ENCODE data around the gene PTPRO. TPM values are rescaled to one million over a fixed set of nuclear protein-coding genes. Genes with fewer than 3 reads are reported as not detected.
A peak's percentile ranks its signal among the peaks of the same experiment; 100 is the strongest.

The PTPRO gene
- polyA plus RNA-seq, 2 of the 4 experiments (the other 2 are of a cell fraction): 0.04 TPM; not detected in 1

- H3K4me3 ChIP-seq: no peak overlapping the region
- CTCF ChIA-PET: interaction anchor here (1.2 kb wide), 1 partner anchor 300 kb away, joined by 3 read pairs; no protein-coding TSS in a partner anchor
- DNase-seq (ENCODE audit: low read depth in 1 of 2, low spot score in 1 of 2) (no peak), ATAC-seq (no peak), FAIRE-seq (no peak)
- H3K9me3 ChIP-seq: no peaks in the 10 kb centered on the region
- POLR2A ChIA-PET: no interaction called here
- H3K4me1 ChIP-seq: no peaks in the 10 kb centered on the region
- H3K4me2 ChIP-seq: no peak overlapping the region
- H3K27ac ChIP-seq: no peak overlapping the region
- 78% methylated on average over 5 of the region's 5 CpGs for WGBS (ENCODE audit: missing lambda C conversion rate)
- no peak for TF ChIP-seq SMC3 (IDR thresholded peaks at IDR 0.05)
- TF ChIP-seq HES2 (IDR thresholded peaks at IDR 0.05): no peak
- TF ChIP-seq ELK1 (IDR thresholded peaks at IDR 0.05; ENCODE audit: low read depth, low read length): no peak
- no peak for TF ChIP-seq PBX3 (IDR thresholded peaks at IDR 0.05)
Observed at GRCh38 chr12:15556411-15557102, 234.2 kb downstream of the PTPRO start.

- FAIRE-seq: peak; percentile 39
- no peak for ATAC-seq
- no peak for DNase-seq (ENCODE audit: low read depth in 1 of 2, low spot score in 1 of 2)
- TF ChIP-seq MAFK (IDR thresholded peaks at IDR 0.05; ENCODE audit: partially characterized antibody): peak; percentile 87
- TF ChIP-seq CBX2 (IDR thresholded peaks at IDR 0.05; ENCODE audit: borderline replicate concordance, low read depth): no peak
- POLR2A ChIA-PET: no interaction called here
- 38% methylated on average over 2 of the region's 2 CpGs for WGBS (ENCODE audit: missing lambda C conversion rate)
- CTCF ChIA-PET: interaction anchor here (0.7 to 1.4 kb wide), 4 partner anchors 27 to 657 kb away, joined by 3 to 4 read pairs (median 3); no protein-coding TSS in a partner anchor
- Histone ChIP-seq H3K4me1 (no peaks in the 10 kb centered on the region), H3K4me2 (no peak overlapping the region), H3K9me3 (no peaks in the 10 kb centered on the region), H3K4me3 (no peak overlapping the region), H3K27ac (no peak overlapping the region)
Observed at GRCh38 chr12:15558915-15559528, 236.7 kb downstream of the PTPRO start.

- DNase-seq (ENCODE audit: low read depth in 1 of 2, low spot score in 1 of 2) (no peak), ATAC-seq (no peak), FAIRE-seq (no peak)
- ChIA-PET POLR2A (no interaction called here), CTCF (interaction anchor here (1.2 kb wide), 1 partner anchor 29 kb away, joined by 3 read pairs; no protein-coding TSS in a partner anchor)
- H3K27ac ChIP-seq: no peak overlapping the region
- no peak overlapping the region for H3K4me2 ChIP-seq
- H3K9me3 ChIP-seq: no peaks in the 10 kb centered on the region
- no peak overlapping the region for H3K4me3 ChIP-seq
- no peak for TF ChIP-seq JUN (IDR thresholded peaks at IDR 0.05)
- WGBS (ENCODE audit: missing lambda C conversion rate): 79% methylated on average over 1 of the region's 1 CpG
- H3K4me1 ChIP-seq: no peaks in the 10 kb centered on the region
Observed at GRCh38 chr12:15561396-15561795, 239.1 kb downstream of the PTPRO start.

GRCh38 chr12:15562263-15562662 lies 240.0 kb downstream of the PTPRO start:
- no peak overlapping the region for H3K4me3 ChIP-seq
- TF ChIP-seq HDAC2 (IDR thresholded peaks at IDR 0.05): no peak
- TF ChIP-seq MAFK (IDR thresholded peaks at IDR 0.05; ENCODE audit: partially characterized antibody): no peak
- ChIA-PET POLR2A (no interaction called here), CTCF (interaction anchor here (0.8 to 1.2 kb wide), 2 partner anchors 28 to 280 kb away, joined by 3 to 4 read pairs; no protein-coding TSS in a partner anchor)
- no peak overlapping the region for H3K27ac ChIP-seq
- 62% methylated on average over 3 of the region's 3 CpGs for WGBS (ENCODE audit: missing lambda C conversion rate)
- H3K9me3 ChIP-seq: no peaks in the 10 kb centered on the region
- ATAC-seq (no peak), FAIRE-seq (no peak), DNase-seq (ENCODE audit: low read depth in 1 of 2, low spot score in 1 of 2) (no peak)
- H3K4me1 ChIP-seq: no peaks in the 10 kb centered on the region
- no peak overlapping the region for H3K4me2 ChIP-seq

GRCh38 chr12:15563663-15564062 lies 241.4 kb downstream of the PTPRO start:
- ChIA-PET CTCF (interaction anchor here (1.4 kb wide), 1 partner anchor 18 kb away, joined by 3 read pairs; no protein-coding TSS in a partner anchor), POLR2A (no interaction called here)
- Histone ChIP-seq H3K27ac (no peak overlapping the region), H3K4me1 (no peaks in the 10 kb centered on the region), H3K4me2 (no peak overlapping the region), H3K4me3 (no peak overlapping the region), H3K9me3 (no peaks in the 10 kb centered on the region)
- ATAC-seq (no peak), FAIRE-seq (no peak), DNase-seq (ENCODE audit: low read depth in 1 of 2, low spot score in 1 of 2) (no peak)
- 76% methylated on average over 5 of the region's 5 CpGs for WGBS (ENCODE audit: missing lambda C conversion rate)
- no peak for TF ChIP-seq EP300 (IDR thresholded peaks at IDR 0.05)
- TF ChIP-seq EHF (CRISPR knock-in tag; IDR thresholded peaks at IDR 0.05): no peak
- TF ChIP-seq ZC3H11A (IDR thresholded peaks at IDR 0.05): no peak
- no peak for TF ChIP-seq MAZ (IDR thresholded peaks at IDR 0.05; ENCODE audit: borderline replicate concordance, low read depth, low read length)
- TF ChIP-seq MAX (IDR thresholded peaks at IDR 0.05): no peak
- TF ChIP-seq JUN (IDR thresholded peaks at IDR 0.05): no peak
- no peak for TF ChIP-seq EHMT2 (IDR thresholded peaks at IDR 0.05; ENCODE audit: low read depth)
- no peak for TF ChIP-seq HMGXB4 (CRISPR knock-in tag; IDR thresholded peaks at IDR 0.05; ENCODE audit: borderline replicate concordance)
- TF ChIP-seq ELK1 (IDR thresholded peaks at IDR 0.05; ENCODE audit: low read depth, low read length): no peak
- no peak for TF ChIP-seq PHF8 (IDR thresholded peaks at IDR 0.05; ENCODE audit: borderline replicate concordance, low read depth)
- TF ChIP-seq CHD4 (IDR thresholded peaks at IDR 0.05; ENCODE audit: borderline replicate concordance): no peak
- no peak for TF ChIP-seq CHD2 (IDR thresholded peaks at IDR 0.05; ENCODE audit: low read length, partially characterized antibody)
- TF ChIP-seq NR3C1 (IDR thresholded peaks at IDR 0.05): no peak

Measured in A549 (cell line).